ENCODE results near the gene AGMO. TPM values are rescaled to one million over a fixed set of nuclear protein-coding genes. Genes with fewer than 3 reads are reported as not detected.

The AGMO gene
- polyA plus RNA-seq, 1 donor (not counting 4 experiments of a cell fraction or from before 2014, with no cell fraction given), result not detected

GRCh38 chr7:15402436-15403136 is 159.2 kb downstream of the AGMO start:
- no peak overlapping the region for H3K4me2 ChIP-seq (ENCODE audit: control insufficient read depth, extremely low read depth, insufficient read depth, low read depth, low read length)
- TF ChIP-seq CTCF (optimal IDR thresholded peaks at IDR 0.05 in 1 of 3, IDR thresholded peaks at IDR 0.05 in 1 of 3, conservative IDR thresholded peaks at IDR 0.05 in 1 of 3; ENCODE audit: extremely low read depth in 1 of 3, insufficient read depth in 2 of 3, low read length in 3 of 3) (no peak), EZH2 (IDR thresholded peaks at IDR 0.05; ENCODE audit: low read length) (no peak)
- H3K4me3 ChIP-seq (ENCODE audit: control insufficient read depth in 2 of 3, extremely low read depth in 1 of 3, insufficient read depth in 2 of 3, low read depth in 1 of 3, low read length in 3 of 3), result no peak overlapping the region
- H4K20me1 ChIP-seq (ENCODE audit: control insufficient read depth, extremely low read depth, insufficient read depth, low read length), result no peaks in the 10 kb centered on the region
- FAIRE-seq, result no peak
- no peaks in the 10 kb centered on the region for H3K9me3 ChIP-seq (ENCODE audit: control insufficient read depth, low read depth, low read length)
- H3K27me3 ChIP-seq (ENCODE audit: control insufficient read depth, extremely low read depth, insufficient read depth, low read length), result no peaks in the 10 kb centered on the region
- DNase-seq (ENCODE audit: low read depth, low spot score), result no peak
- H2AFZ ChIP-seq (ENCODE audit: control insufficient read depth, low read length), result no peak overlapping the region
- H3K36me3 ChIP-seq (ENCODE audit: control insufficient read depth in 2 of 2, extremely low read depth in 1 of 2, insufficient read depth in 2 of 2, low read length in 2 of 2), result no peaks in the 10 kb centered on the region
- no peaks in the 10 kb centered on the region for H3K4me1 ChIP-seq (ENCODE audit: control insufficient read depth, extremely low read depth, insufficient read depth, low read length)
- H3K27ac ChIP-seq (ENCODE audit: control insufficient read depth, insufficient read depth, low read length), result no peak overlapping the region
- H3K9me1 ChIP-seq (ENCODE audit: control insufficient read depth, extremely low read depth, insufficient read depth, low read length), result no peaks in the 10 kb centered on the region
- no peaks in the 10 kb centered on the region for H3K79me2 ChIP-seq (ENCODE audit: control insufficient read depth, insufficient read depth, low read length)
- H3K9ac ChIP-seq (ENCODE audit: control insufficient read depth, extremely low read depth, insufficient read depth, low read length), result no peak overlapping the region
- dilution Hi-C loops (cut with MboI; ENCODE audit: extremely low pct_ligation_motif_present, low sequenced_read_pairs), result no loop called here

GRCh38 chr7:15400440-15400839 is 161.4 kb downstream of the AGMO start:
- Histone ChIP-seq H4K20me1 (ENCODE audit: control insufficient read depth, extremely low read depth, insufficient read depth, low read length) (no peaks in the 10 kb centered on the region), H3K9ac (ENCODE audit: control insufficient read depth, extremely low read depth, insufficient read depth, low read length) (no peak overlapping the region), H3K27ac (ENCODE audit: control insufficient read depth, insufficient read depth, low read length) (no peak overlapping the region), H3K4me1 (ENCODE audit: control insufficient read depth, extremely low read depth, insufficient read depth, low read length) (no peaks in the 10 kb centered on the region), H3K27me3 (ENCODE audit: control insufficient read depth, extremely low read depth, insufficient read depth, low read length) (no peaks in the 10 kb centered on the region), H3K9me1 (ENCODE audit: control insufficient read depth, extremely low read depth, insufficient read depth, low read length) (no peaks in the 10 kb centered on the region), H3K4me3 (ENCODE audit: control insufficient read depth in 2 of 3, extremely low read depth in 1 of 3, insufficient read depth in 2 of 3, low read depth in 1 of 3, low read length in 3 of 3) (no peak overlapping the region), H3K9me3 (ENCODE audit: control insufficient read depth, low read depth, low read length) (no peaks in the 10 kb centered on the region), H3K4me2 (ENCODE audit: control insufficient read depth, extremely low read depth, insufficient read depth, low read depth, low read length) (no peak overlapping the region), H3K79me2 (ENCODE audit: control insufficient read depth, insufficient read depth, low read length) (no peaks in the 10 kb centered on the region), H2AFZ (ENCODE audit: control insufficient read depth, low read length) (no peak overlapping the region), H3K36me3 (ENCODE audit: control insufficient read depth in 2 of 2, extremely low read depth in 1 of 2, insufficient read depth in 2 of 2, low read length in 2 of 2) (no peaks in the 10 kb centered on the region)
- TF ChIP-seq CTCF (optimal IDR thresholded peaks at IDR 0.05 in 1 of 3, IDR thresholded peaks at IDR 0.05 in 1 of 3, conservative IDR thresholded peaks at IDR 0.05 in 1 of 3; ENCODE audit: extremely low read depth in 1 of 3, insufficient read depth in 2 of 3, low read length in 3 of 3), result no peak
- no peak for TF ChIP-seq EZH2 (IDR thresholded peaks at IDR 0.05; ENCODE audit: low read length)
- dilution Hi-C loops (cut with MboI; ENCODE audit: extremely low pct_ligation_motif_present, low sequenced_read_pairs), result no loop called here
- DNase-seq (ENCODE audit: low read depth, low spot score), result no peak
- no peak for FAIRE-seq

All from keratinocyte (primary cell).